ENCODE results near the gene RELT.

Gene RELT

GRCh38 chr11:73375830-73376159 is 404 bp upstream of the RELT start:
- no peak overlapping the region for H3K4me3 ChIP-seq (replicated peaks; ENCODE audit: low read depth, low read length)
- TF ChIP-seq, protein P1, sequence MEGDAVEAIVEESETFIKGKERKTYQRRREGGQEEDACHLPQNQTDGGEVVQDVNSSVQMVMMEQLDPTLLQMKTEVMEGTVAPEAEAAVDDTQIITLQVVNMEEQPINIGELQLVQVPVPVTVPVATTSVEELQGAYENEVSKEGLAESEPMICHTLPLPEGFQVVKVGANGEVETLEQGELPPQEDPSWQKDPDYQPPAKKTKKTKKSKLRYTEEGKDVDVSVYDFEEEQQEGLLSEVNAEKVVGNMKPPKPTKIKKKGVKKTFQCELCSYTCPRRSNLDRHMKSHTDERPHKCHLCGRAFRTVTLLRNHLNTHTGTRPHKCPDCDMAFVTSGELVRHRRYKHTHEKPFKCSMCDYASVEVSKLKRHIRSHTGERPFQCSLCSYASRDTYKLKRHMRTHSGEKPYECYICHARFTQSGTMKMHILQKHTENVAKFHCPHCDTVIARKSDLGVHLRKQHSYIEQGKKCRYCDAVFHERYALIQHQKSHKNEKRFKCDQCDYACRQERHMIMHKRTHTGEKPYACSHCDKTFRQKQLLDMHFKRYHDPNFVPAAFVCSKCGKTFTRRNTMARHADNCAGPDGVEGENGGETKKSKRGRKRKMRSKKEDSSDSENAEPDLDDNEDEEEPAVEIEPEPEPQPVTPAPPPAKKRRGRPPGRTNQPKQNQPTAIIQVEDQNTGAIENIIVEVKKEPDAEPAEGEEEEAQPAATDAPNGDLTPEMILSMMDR (IDR thresholded peaks at IDR 0.05; ENCODE audit: low read length, missing control alignments) = no peak
- no peak for DNase-seq (ENCODE audit: low read depth)

GRCh38 chr11:73376803-73377629 is 817 bp downstream of the RELT start:
- DNase-seq (ENCODE audit: low read depth) = peak; percentile 73
- peak overlapping the region; percentile 64 for H3K4me3 ChIP-seq (replicated peaks; ENCODE audit: low read depth, low read length)
- TF ChIP-seq, protein P1 (IDR thresholded peaks at IDR 0.05; ENCODE audit: low read length, missing control alignments) = no peak

GRCh38 chr11:73379189-73379880 is 3.1 kb downstream of the RELT start:
- TF ChIP-seq, protein P1 (IDR thresholded peaks at IDR 0.05; ENCODE audit: low read length, missing control alignments) = no peak
- no peak overlapping the region for H3K4me3 ChIP-seq (replicated peaks; ENCODE audit: low read depth, low read length)
- no peak for DNase-seq (ENCODE audit: low read depth)

GRCh38 chr11:73380331-73380730 is 4.1 kb downstream of the RELT start:
- H3K4me3 ChIP-seq (replicated peaks; ENCODE audit: low read depth, low read length) = no peak overlapping the region
- TF ChIP-seq, protein P1 (IDR thresholded peaks at IDR 0.05; ENCODE audit: low read length, missing control alignments) = no peak
- DNase-seq (ENCODE audit: low read depth) = no peak

GRCh38 chr11:73380897-73381410 is 4.8 kb downstream of the RELT start:
- no peak overlapping the region for H3K4me3 ChIP-seq (replicated peaks; ENCODE audit: low read depth, low read length)
- TF ChIP-seq, protein P1 (IDR thresholded peaks at IDR 0.05; ENCODE audit: low read length, missing control alignments) = no peak
- no peak for DNase-seq (ENCODE audit: low read depth)

- DNase-seq (ENCODE audit: low read depth) = no peak
- TF ChIP-seq, protein P1 (IDR thresholded peaks at IDR 0.05; ENCODE audit: low read length, missing control alignments) = no peak
- no peak overlapping the region for H3K4me3 ChIP-seq (replicated peaks; ENCODE audit: low read depth, low read length)
Observed at GRCh38 chr11:73381589-73381988, 5.4 kb downstream of the RELT start.
